Endothelial cell of umbilical vein (primary cell): ENCODE measurements around the gene GORASP2. TPM values are rescaled to one million over a fixed set of nuclear protein-coding genes. Genes with fewer than 3 reads are reported as not detected.

ENCODE experiments used
- BruUV-seq: library from RNA; stranded (reverse); fragments of 400-500 nt; replicated peaks from 2 replicates; lab custom pipeline; 2021; lab: Mats Ljungman, UMichigan
- CTCF ChIA-PET: fragments of 300-600, 350-600 bp; sonication (Branson Sonifier 250); formaldehyde crosslinking; loops from one replicate; lab custom pipeline; 2021; ENCODE audit warnings: antibody characterized with exemption, inconsistent platforms; lab: Charles Lee
- POLR2A ChIA-PET: fragments of 300-600, 350-600 bp; sonication (Branson Sonifier 250); formaldehyde crosslinking; loops from one replicate; lab custom pipeline; 2021; ENCODE audit warnings: antibody characterized with exemption, inconsistent platforms; lab: Charles Lee
- DNase-seq: peaks from one replicate; pipeline ENCODE4 v3.0.0-alpha.2; 2011; ENCODE audit warnings: low read depth, low spot score
- FAIRE-seq: peaks from 2 replicates; lab custom pipeline; 2011; peaks lifted over from hg19 to GRCh38; lab: Jason Lieb, UNC
- H2AFZ ChIP-seq: 2 replicates; pipeline ENCODE4 v1.6.0; 2012; ENCODE audit warnings: low read depth, low read length, control low read depth, inconsistent platforms
- H3K27ac ChIP-seq: 2 replicates; pipeline ENCODE4 v1.5.1; 2011; ENCODE audit warnings: low read depth, mild to moderate bottlenecking, control low read depth, low read length, moderate library complexity; ENCODE audit not compliant: insufficient read depth
- H3K27me3 ChIP-seq, 2 experiments: 2 replicates each; pipeline versions ENCODE4 v1.6.0 to v1.6.1; 2011; ENCODE audit warnings: low read length in 2 of 2, mixed read lengths in 1 of 2; ENCODE audit not compliant: control insufficient read depth in 2 of 2, insufficient read depth in 2 of 2
- H3K36me3 ChIP-seq, 2 experiments: 2 replicates in 1 of 2; 3 replicates in 1 of 2; pipeline ENCODE4 v1.5.1; 2011; ENCODE audit warnings: low read length in 2 of 2, mild to moderate bottlenecking in 1 of 2, moderate library complexity in 1 of 2; ENCODE audit not compliant: control insufficient read depth in 2 of 2, insufficient read depth in 2 of 2; ENCODE audit errors: extremely low read depth in 1 of 2
- H3K4me1 ChIP-seq: 3 replicates; pipeline ENCODE4 v1.5.1; 2011; ENCODE audit warnings: mild to moderate bottlenecking, low read length; ENCODE audit not compliant: control insufficient read depth, insufficient read depth; ENCODE audit errors: extremely low read depth
- H3K4me2 ChIP-seq: 2 replicates; pipeline ENCODE4 v1.6.1; 2011; ENCODE audit warnings: low read length, control low read depth, mixed read lengths; ENCODE audit not compliant: insufficient read depth
- H3K4me3 ChIP-seq, 3 experiments: fragments of 200-600 bp in 1 of 3; sonication (generic), shearing (Covaris generic) in 1 of 3; replicated peaks in 1 of 3; 2 replicates each; pipeline ENCODE4 v1.5.1; 2011 to 2016; ENCODE audit warnings: control low read depth in 3 of 3, low read length in 3 of 3, mild to moderate bottlenecking in 2 of 3, inconsistent platforms in 1 of 3, low read depth in 1 of 3, moderate library complexity in 1 of 3; ENCODE audit not compliant: insufficient read depth in 1 of 3
- H3K79me2 ChIP-seq: 2 replicates; pipeline ENCODE4 v1.6.0; 2012; ENCODE audit warnings: low read length, inconsistent platforms; ENCODE audit not compliant: control insufficient read depth, insufficient read depth
- H3K9ac ChIP-seq: replicated peaks from 2 replicates; pipeline ENCODE3; 2011; ENCODE audit warnings: low read length, control low read depth; ENCODE audit not compliant: insufficient read depth; ENCODE audit errors: extremely low read depth
- H3K9me1 ChIP-seq: replicated peaks from 3 replicates; pipeline ENCODE4 v1.6.0; 2011; ENCODE audit warnings: mild to moderate bottlenecking, low read length; ENCODE audit not compliant: control insufficient read depth, insufficient read depth; ENCODE audit errors: extremely low read depth
- H3K9me3 ChIP-seq: replicated peaks from 2 replicates; pipeline ENCODE4 v1.5.1; 2012; ENCODE audit warnings: low read length, inconsistent platforms; ENCODE audit not compliant: control insufficient read depth, insufficient read depth
- H4K20me1 ChIP-seq: replicated peaks from 2 replicates; pipeline ENCODE3; 2011; ENCODE audit warnings: mild to moderate bottlenecking, low read length; ENCODE audit not compliant: control insufficient read depth, insufficient read depth; ENCODE audit errors: extremely low read depth
- CTCF ChIP-seq, 2 donors: IDR thresholded peaks; 1 replicate in 1 of 2; 2 replicates in 1 of 2; pipeline ENCODE4 v1.5.1; 2011; ENCODE audit warnings: low read length in 2 of 2, mild to moderate bottlenecking in 2 of 2, moderate library complexity in 2 of 2, control low read depth in 1 of 2, inconsistent platforms in 1 of 2, low read depth in 1 of 2; ENCODE audit not compliant: insufficient read depth in 1 of 2; ENCODE audit errors: extremely low read depth in 1 of 2
- EZH2 ChIP-seq: IDR thresholded peaks from 2 replicates; pipeline ENCODE4 v1.6.1; 2012; ENCODE audit warnings: borderline replicate concordance, low read depth, mild to moderate bottlenecking, moderate library complexity, low read length, inconsistent platforms; ENCODE audit not compliant: severe bottlenecking
- FOS ChIP-seq: IDR thresholded peaks from 2 replicates; pipeline ENCODE4 v1.6.1; 2011; ENCODE audit warnings: mild to moderate bottlenecking, low read length, moderate library complexity, borderline replicate concordance; ENCODE audit not compliant: insufficient read depth
- GATA2 ChIP-seq: IDR thresholded peaks from 2 replicates; pipeline ENCODE4 v1.7.0; 2011; ENCODE audit warnings: low read depth, mild to moderate bottlenecking, moderate library complexity, mixed read lengths, low read length; ENCODE audit not compliant: insufficient read length, insufficient read depth
- JUN ChIP-seq: IDR thresholded peaks from 2 replicates; pipeline ENCODE4 v1.6.1; 2011; ENCODE audit warnings: borderline replicate concordance, low read depth; ENCODE audit not compliant: insufficient read length, insufficient read depth
- MAX ChIP-seq: IDR thresholded peaks from 2 replicates; pipeline ENCODE4 v1.6.1; 2011; ENCODE audit not compliant: insufficient read depth, insufficient read length
- MYC ChIP-seq: IDR thresholded peaks from one replicate; pipeline ENCODE4 v1.6.1; 2011; ENCODE audit warnings: mild to moderate bottlenecking, low read depth, low read length
- POLR2A ChIP-seq: IDR thresholded peaks from 2 replicates; pipeline ENCODE4 v1.6.1; 2012; ENCODE audit warnings: low read depth, mild to moderate bottlenecking, control low read depth, low read length
- POLR2AphosphoS5 ChIP-seq: IDR thresholded peaks from 2 replicates; pipeline ENCODE4 v1.6.1; 2012; ENCODE audit warnings: low read depth, mild to moderate bottlenecking, control low read depth, low read length, moderate library complexity; ENCODE audit not compliant: insufficient read depth
- dilution Hi-C: fragments of 300-500 bp; cut with MboI; formaldehyde crosslinking; loops from one replicate; pipeline ENCODE4 v1.15.0; 2019; ENCODE audit warnings: low sequenced_read_pairs; ENCODE audit not compliant: extremely low pct_ligation_motif_present
- intact Hi-C: fragments of 100-400 bp; cut with micrococcal nuclease; formaldehyde crosslinking; loops from one replicate; pipeline ENCODE4 v1.10.0; 2022
- polyA plus RNA-seq, 4 experiments: library from polyadenylated mRNA; depleted of rRNA in 3 of 4; stranded (reverse) in 3 of 4; unstranded in 1 of 4; fragments of >200 nt; gene quantifications; 2 replicates each; pipeline versions ENCODE4 v1.2.1 to v1.2.3, GENCODE V29; 2011 to 2012; ENCODE audit warnings: missing spikeins in 1 of 4
- total RNA-seq: library from RNA; stranded (reverse); gene quantifications from 2 replicates; pipeline ENCODE4 v1.2.3, GENCODE V29; 2021

The GORASP2 gene
- total and polyA plus RNA-seq, 2 donors (not counting 3 experiments of a cell fraction or from before 2014, with no cell fraction given), result 104 to 245 TPM

GRCh38 chr2:170991398-170992182, 62.5 kb downstream of the GORASP2 start:
- intact Hi-C loops, result no loop called here
- CTCF ChIA-PET, result interaction anchor here (1.5 to 1.6 kb wide), 2 partner anchors 9 to 424 kb away, joined by 3 to 4 read pairs; no protein-coding TSS in a partner anchor
- H3K4me1 ChIP-seq, result no peaks in the 10 kb centered on the region
- POLR2A ChIA-PET, result no interaction called here
- H3K27me3 ChIP-seq, result no peaks in the 10 kb centered on the region
- H3K4me3 ChIP-seq, result no peak overlapping the region
- no peaks in the 10 kb centered on the region for H3K9me1 ChIP-seq
- H3K4me2 ChIP-seq, result no peak overlapping the region
- no TSS peak for BruUV-seq
- no peak overlapping the region for H3K9ac ChIP-seq
- H2AFZ ChIP-seq, result no peak overlapping the region
- H4K20me1 ChIP-seq, result no peaks in the 10 kb centered on the region
- H3K36me3 ChIP-seq, result peaks cover 3 to 5% of the 10 kb centered on the region in 2 experiments
- H3K9me3 ChIP-seq, result no peaks in the 10 kb centered on the region
- no peaks in the 10 kb centered on the region for H3K79me2 ChIP-seq
- no peak for TF ChIP-seq GATA2
- dilution Hi-C loops, result no loop called here
- H3K27ac ChIP-seq, result no peak overlapping the region
- no peak for DNase-seq
- FAIRE-seq, result no peak

DNA sequence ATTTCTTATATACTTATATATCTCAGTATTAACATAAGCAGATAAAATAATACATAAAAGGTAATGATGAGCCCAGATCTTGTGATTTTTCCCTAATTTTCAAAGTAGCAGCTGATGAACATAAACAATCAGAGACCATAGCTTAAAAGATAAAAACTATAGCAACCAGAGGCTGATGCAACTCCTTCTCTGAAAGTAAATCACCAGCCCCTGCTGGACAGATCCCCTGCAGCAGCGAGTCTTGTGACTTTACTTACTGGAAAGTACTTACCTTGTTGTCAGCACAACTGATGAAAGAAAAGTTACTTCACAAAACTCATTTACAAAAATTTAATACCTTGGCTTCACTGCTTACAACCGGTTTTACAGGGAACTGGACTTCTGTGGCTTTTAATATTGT, 67.3 kb downstream of the GORASP2 start:
- Histone ChIP-seq H3K9me3 (no peaks in the 10 kb centered on the region), H2AFZ (no peak overlapping the region), H3K79me2 (no peaks in the 10 kb centered on the region), H3K4me1 (no peaks in the 10 kb centered on the region), H3K27me3 (no peaks in the 10 kb centered on the region), H3K4me3 (no peak overlapping the region), H3K9ac (no peak overlapping the region), H3K9me1 (no peaks in the 10 kb centered on the region), H4K20me1 (no peaks in the 10 kb centered on the region), H3K36me3 (peaks cover 3 to 5% of the 10 kb centered on the region in 2 experiments), H3K4me2 (no peak overlapping the region), H3K27ac (no peak overlapping the region)
- DNase-seq, result no peak
- no peak for TF ChIP-seq POLR2A
- TF ChIP-seq EZH2, result no peak
- TF ChIP-seq POLR2AphosphoS5, result no peak
- TF ChIP-seq JUN, result no peak
- no peak for TF ChIP-seq GATA2
- no peak for TF ChIP-seq MAX
- TF ChIP-seq MYC, result no peak
- TF ChIP-seq CTCF (IDR thresholded peaks at IDR 0.05; ENCODE audit: extremely low read depth in 1 of 2, insufficient read depth in 1 of 2, low read depth in 1 of 2, low read length in 2 of 2), result no peak
- no peak for TF ChIP-seq FOS
- no peak for FAIRE-seq
- intact Hi-C loops, result no loop called here
- ChIA-PET CTCF (no interaction called here), POLR2A (no interaction called here)
- no TSS peak for BruUV-seq
- dilution Hi-C loops, result no loop called here
